ENCODE results near the gene ASB18. TPM values are rescaled to one million over a fixed set of nuclear protein-coding genes. Genes with fewer than 3 reads are reported as not detected.
"Not testable (repeated sequence)": the region's sequence is repeated elsewhere in the genome, so short reads cannot be mapped to it uniquely, and the experiment has no call there.

The ASB18 gene
- total RNA-seq, 1 experiment from 2014 or later = not detected

- Mint-ChIP-seq H3K27ac (ENCODE audit: low read depth, unreplicated experiment) (no peak overlapping the region), H3K4me1 (ENCODE audit: insufficient read depth, unreplicated experiment) (no peaks in the 10 kb centered on the region), H3K27me3 (ENCODE audit: insufficient read depth, unreplicated experiment) (peaks cover 75% of the 10 kb centered on the region), H3K4me3 (ENCODE audit: unreplicated experiment) (no peak overlapping the region), H3K9me3 (ENCODE audit: unreplicated experiment) (no peaks in the 10 kb centered on the region), H3K36me3 (ENCODE audit: insufficient read depth, unreplicated experiment) (no peaks in the 10 kb centered on the region)
- TF ChIP-seq, protein P1, sequence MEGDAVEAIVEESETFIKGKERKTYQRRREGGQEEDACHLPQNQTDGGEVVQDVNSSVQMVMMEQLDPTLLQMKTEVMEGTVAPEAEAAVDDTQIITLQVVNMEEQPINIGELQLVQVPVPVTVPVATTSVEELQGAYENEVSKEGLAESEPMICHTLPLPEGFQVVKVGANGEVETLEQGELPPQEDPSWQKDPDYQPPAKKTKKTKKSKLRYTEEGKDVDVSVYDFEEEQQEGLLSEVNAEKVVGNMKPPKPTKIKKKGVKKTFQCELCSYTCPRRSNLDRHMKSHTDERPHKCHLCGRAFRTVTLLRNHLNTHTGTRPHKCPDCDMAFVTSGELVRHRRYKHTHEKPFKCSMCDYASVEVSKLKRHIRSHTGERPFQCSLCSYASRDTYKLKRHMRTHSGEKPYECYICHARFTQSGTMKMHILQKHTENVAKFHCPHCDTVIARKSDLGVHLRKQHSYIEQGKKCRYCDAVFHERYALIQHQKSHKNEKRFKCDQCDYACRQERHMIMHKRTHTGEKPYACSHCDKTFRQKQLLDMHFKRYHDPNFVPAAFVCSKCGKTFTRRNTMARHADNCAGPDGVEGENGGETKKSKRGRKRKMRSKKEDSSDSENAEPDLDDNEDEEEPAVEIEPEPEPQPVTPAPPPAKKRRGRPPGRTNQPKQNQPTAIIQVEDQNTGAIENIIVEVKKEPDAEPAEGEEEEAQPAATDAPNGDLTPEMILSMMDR (IDR thresholded peaks at IDR 0.05; ENCODE audit: unreplicated experiment) = no peak
- no TSS peak for BruUV-seq (replicated peaks)
- ChIA-PET POLR2A (no interaction called here), CTCF (interaction anchor here (0.8 kb wide), 2 partner anchors 53 to 512 kb away, joined by 3 read pairs; no protein-coding TSS in a partner anchor)
- intact Hi-C loops (cut with micrococcal nuclease) = no loop called here
- DNase-seq (ENCODE audit: unreplicated experiment) = no peak
Observed at GRCh38 chr2:236290742-236291425, 26.7 kb upstream of the ASB18 start.

- POLR2A ChIA-PET = no interaction called here
Observed at GRCh38 chr2:236289766-236290462, 25.7 kb upstream of the ASB18 start.

DNA sequence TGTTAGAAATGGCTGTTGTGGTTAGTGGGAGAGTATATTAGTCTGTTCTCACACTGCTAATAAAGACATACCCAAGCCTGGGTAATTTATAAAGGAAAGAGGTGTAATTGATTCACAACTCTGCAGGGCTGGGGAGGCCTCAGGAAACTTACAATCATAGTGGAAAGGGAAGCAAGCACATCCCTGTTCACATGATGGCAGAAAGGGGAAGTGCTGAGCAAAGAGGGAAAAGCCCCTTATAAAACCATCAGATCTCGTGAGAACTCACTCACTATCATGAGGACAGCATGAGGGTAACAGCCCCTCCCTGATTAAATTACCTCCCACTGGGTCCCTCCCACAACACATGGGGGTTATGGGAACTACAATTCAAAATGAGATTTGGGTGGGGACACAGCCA lies 24.2 kb upstream of the ASB18 start:
- CTCF ChIA-PET; intact Hi-C loops (cut with micrococcal nuclease); BruUV-seq (replicated peaks): not testable (repeated sequence)

More at GRCh38 chr2:236289766-236290462, 25.7 kb upstream of the ASB18 start:
- CTCF ChIA-PET = no interaction called here
- H3K27me3 Mint-ChIP-seq (ENCODE audit: insufficient read depth, unreplicated experiment) = peaks cover 65% of the 10 kb centered on the region
- no peak overlapping the region for H3K27ac Mint-ChIP-seq (ENCODE audit: low read depth, unreplicated experiment)
- TF ChIP-seq, protein P1 (IDR thresholded peaks at IDR 0.05; ENCODE audit: unreplicated experiment) = no peak
- no TSS peak for BruUV-seq (replicated peaks)
- H3K4me3 Mint-ChIP-seq (ENCODE audit: unreplicated experiment) = no peak overlapping the region
- H3K36me3 Mint-ChIP-seq (ENCODE audit: insufficient read depth, unreplicated experiment) = no peaks in the 10 kb centered on the region
- H3K9me3 Mint-ChIP-seq (ENCODE audit: unreplicated experiment) = no peaks in the 10 kb centered on the region
- intact Hi-C loops (cut with micrococcal nuclease) = no loop called here
- no peaks in the 10 kb centered on the region for H3K4me1 Mint-ChIP-seq (ENCODE audit: insufficient read depth, unreplicated experiment)
- DNase-seq (ENCODE audit: unreplicated experiment) = no peak

DNA sequence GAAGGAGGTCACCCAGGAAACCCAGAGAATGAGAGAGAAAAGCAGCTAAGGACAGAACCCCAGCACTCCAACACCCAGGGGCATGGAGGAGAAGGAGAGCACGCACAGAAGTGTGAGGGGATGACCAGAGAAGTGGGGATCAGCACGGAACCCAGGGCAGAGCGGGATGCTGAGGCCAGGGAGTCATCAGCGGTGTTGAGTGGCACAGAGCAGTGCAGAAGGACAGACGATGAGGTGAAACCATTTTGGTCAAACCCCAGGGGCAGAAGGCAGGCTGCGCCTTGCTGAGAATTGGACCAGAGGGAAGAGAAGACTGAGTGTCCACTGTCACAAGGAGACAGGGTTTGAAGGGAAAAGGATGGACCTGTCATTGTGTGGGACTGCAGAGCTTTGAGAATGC lies 23.4 kb upstream of the ASB18 start:
- BruUV-seq (replicated peaks) = no TSS peak
- POLR2A ChIA-PET = no interaction called here
- intact Hi-C loops (cut with micrococcal nuclease) = no loop called here
- no peak overlapping the region for H3K27ac Mint-ChIP-seq (ENCODE audit: low read depth, unreplicated experiment)
- H3K36me3 Mint-ChIP-seq (ENCODE audit: insufficient read depth, unreplicated experiment) = peaks cover 5% of the 10 kb centered on the region
- CTCF ChIA-PET = no interaction called here
- TF ChIP-seq, protein P1 (IDR thresholded peaks at IDR 0.05; ENCODE audit: unreplicated experiment) = no peak
- peaks cover 56% of the 10 kb centered on the region for H3K27me3 Mint-ChIP-seq (ENCODE audit: insufficient read depth, unreplicated experiment)
- H3K9me3 Mint-ChIP-seq (ENCODE audit: unreplicated experiment) = no peaks in the 10 kb centered on the region
- H3K4me1 Mint-ChIP-seq (ENCODE audit: insufficient read depth, unreplicated experiment) = no peaks in the 10 kb centered on the region
- no peak for DNase-seq (ENCODE audit: unreplicated experiment)
- no peak overlapping the region for H3K4me3 Mint-ChIP-seq (ENCODE audit: unreplicated experiment)

More for the DNA sequence above, 24.2 kb upstream of the ASB18 start:
- H3K4me3 Mint-ChIP-seq (ENCODE audit: unreplicated experiment); POLR2A ChIA-PET; DNase-seq (ENCODE audit: unreplicated experiment); H3K36me3 Mint-ChIP-seq (ENCODE audit: insufficient read depth, unreplicated experiment); H3K4me1 Mint-ChIP-seq (ENCODE audit: insufficient read depth, unreplicated experiment); H3K27ac Mint-ChIP-seq (ENCODE audit: low read depth, unreplicated experiment); H3K9me3 Mint-ChIP-seq (ENCODE audit: unreplicated experiment): not testable (repeated sequence)
- H3K27me3 Mint-ChIP-seq (ENCODE audit: insufficient read depth, unreplicated experiment) = peaks cover 56% of the 10 kb centered on the region

Measured in MCF 10A (cell line).